T-helper 1 cell treated with Interleukin-12 subunit alpha and Interleukin-12 subunit beta and Interleukin-4 antibody, amounts not matched to agents 30 μg/mL and 1 μg/mL, for 36 hours (primary cell): ENCODE measurements around the gene ABHD11.

Experiments used
- H3K27ac Mint-ChIP-seq: one replicate; pipeline ENCODE4 v1.8.0; 2021; ENCODE audit warnings: mild to moderate bottlenecking, mixed read lengths
- H3K27me3 Mint-ChIP-seq: one replicate; pipeline ENCODE4 v1.8.0; 2021; ENCODE audit warnings: low read depth, mixed read lengths
- H3K36me3 Mint-ChIP-seq: one replicate; pipeline ENCODE4 v1.8.0; 2021; ENCODE audit warnings: low read depth, mixed read lengths
- H3K4me1 Mint-ChIP-seq: one replicate; pipeline ENCODE4 v1.8.0; 2021; ENCODE audit warnings: low read depth, mixed read lengths
- H3K4me3 Mint-ChIP-seq: one replicate; pipeline ENCODE4 v1.8.0; 2021; ENCODE audit warnings: mild to moderate bottlenecking, moderate library complexity, mixed read lengths
- H3K9me3 Mint-ChIP-seq: one replicate; pipeline ENCODE4 v1.8.0; 2021; ENCODE audit warnings: mixed read lengths

Gene ABHD11

DNA sequence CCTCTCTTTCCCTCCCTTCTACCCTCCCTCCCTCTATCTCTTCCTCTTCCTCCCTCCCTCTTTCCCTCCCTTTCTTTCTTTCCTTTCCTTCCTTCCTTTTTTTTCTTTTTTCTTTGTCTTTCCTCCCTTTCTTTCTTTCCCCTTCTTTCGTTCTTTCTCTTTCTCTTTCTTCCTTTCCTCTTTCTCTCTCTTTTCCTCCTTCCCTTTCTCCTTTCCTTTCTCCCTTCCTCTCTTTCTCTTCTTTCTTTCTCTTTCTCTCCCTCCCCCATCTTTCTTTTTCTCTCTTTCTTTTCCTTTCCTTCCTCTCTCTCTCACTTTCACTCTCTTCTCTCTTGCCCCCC lies 24.0 kb upstream of the ABHD11 start:
- no peaks in the 10 kb centered on the region for H3K36me3 Mint-ChIP-seq
- no peaks in the 10 kb centered on the region for H3K9me3 Mint-ChIP-seq
- no peak overlapping the region for H3K27ac Mint-ChIP-seq
- H3K4me3 Mint-ChIP-seq, result no peak overlapping the region
- H3K27me3 Mint-ChIP-seq, result peaks cover 3% of the 10 kb centered on the region
- no peaks in the 10 kb centered on the region for H3K4me1 Mint-ChIP-seq

DNA sequence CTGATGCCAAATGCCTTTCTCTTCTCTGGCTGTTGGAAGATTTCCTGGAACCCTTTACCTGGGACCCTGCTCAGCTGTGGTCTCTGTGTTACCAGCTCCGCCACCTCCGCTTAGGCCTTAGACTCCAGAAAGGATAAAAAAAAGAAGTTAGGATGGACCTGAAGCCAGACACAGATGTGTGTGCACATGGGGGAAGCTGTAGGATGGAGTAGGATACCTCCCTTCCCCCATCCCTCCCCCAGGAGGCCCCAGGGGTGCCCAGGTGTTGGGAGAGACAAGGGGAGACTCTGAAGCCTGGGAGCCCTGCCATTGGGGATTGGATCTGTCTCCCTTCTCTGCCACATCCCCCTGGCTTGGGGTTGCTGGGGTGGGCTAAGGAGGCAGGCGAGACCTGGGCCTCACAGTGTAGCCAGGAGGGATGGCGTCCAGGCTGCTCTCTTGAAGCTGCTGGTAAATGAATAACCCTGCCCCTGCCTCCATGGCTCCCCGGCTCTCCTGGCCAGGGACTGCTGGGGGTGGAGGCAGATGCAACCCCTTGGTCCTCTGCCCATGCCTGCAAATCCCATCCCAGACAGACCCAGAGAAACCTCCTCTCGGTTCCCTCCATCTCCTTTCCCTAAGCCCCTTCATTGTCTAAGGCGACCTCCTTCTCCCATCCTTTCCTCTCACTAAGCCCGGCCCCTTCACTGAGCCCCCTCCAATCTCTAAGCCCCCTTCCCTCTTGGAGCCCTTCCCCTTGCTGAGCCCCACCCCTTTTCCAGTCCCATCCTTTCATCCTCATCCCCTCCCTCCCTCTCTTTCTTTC lies 23.5 kb upstream of the ABHD11 start:
- Mint-ChIP-seq H3K27me3 (no peaks in the 10 kb centered on the region), H3K36me3 (no peaks in the 10 kb centered on the region), H3K4me1 (no peaks in the 10 kb centered on the region), H3K27ac (no peak overlapping the region), H3K4me3 (no peak overlapping the region), H3K9me3 (no peaks in the 10 kb centered on the region)

DNA sequence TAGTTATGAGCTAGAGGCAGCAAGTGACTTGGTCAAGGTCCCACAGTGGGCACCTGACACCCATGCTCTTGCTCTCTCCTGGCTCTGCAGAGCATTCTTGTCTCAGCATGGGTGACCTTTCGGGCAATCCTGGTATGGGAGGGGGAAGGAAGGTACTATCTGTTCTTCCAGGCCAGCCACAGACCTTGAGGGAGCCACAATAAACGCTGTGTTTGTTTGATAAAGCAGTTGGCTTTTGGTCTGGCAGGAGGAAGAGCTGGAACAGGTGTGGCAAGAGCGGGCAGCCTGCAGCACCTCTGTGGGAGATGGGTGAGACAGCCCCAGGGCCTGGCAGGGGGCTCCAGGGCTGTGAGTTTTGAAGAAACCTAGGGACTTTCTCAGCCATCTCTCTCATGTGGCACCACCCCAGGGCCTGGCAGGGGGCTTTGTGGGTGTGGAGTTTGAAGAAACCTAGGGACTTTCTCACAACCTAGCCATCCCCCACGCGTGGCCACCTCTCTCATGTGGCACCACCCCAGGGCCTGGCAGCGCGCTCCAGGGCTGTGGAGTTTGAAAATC lies 20.1 kb upstream of the ABHD11 start:
- no peak overlapping the region for H3K27ac Mint-ChIP-seq
- H3K9me3 Mint-ChIP-seq, result no peaks in the 10 kb centered on the region
- no peaks in the 10 kb centered on the region for H3K36me3 Mint-ChIP-seq
- H3K4me3 Mint-ChIP-seq, result no peak overlapping the region
- no peaks in the 10 kb centered on the region for H3K4me1 Mint-ChIP-seq
- H3K27me3 Mint-ChIP-seq, result no peaks in the 10 kb centered on the region

DNA sequence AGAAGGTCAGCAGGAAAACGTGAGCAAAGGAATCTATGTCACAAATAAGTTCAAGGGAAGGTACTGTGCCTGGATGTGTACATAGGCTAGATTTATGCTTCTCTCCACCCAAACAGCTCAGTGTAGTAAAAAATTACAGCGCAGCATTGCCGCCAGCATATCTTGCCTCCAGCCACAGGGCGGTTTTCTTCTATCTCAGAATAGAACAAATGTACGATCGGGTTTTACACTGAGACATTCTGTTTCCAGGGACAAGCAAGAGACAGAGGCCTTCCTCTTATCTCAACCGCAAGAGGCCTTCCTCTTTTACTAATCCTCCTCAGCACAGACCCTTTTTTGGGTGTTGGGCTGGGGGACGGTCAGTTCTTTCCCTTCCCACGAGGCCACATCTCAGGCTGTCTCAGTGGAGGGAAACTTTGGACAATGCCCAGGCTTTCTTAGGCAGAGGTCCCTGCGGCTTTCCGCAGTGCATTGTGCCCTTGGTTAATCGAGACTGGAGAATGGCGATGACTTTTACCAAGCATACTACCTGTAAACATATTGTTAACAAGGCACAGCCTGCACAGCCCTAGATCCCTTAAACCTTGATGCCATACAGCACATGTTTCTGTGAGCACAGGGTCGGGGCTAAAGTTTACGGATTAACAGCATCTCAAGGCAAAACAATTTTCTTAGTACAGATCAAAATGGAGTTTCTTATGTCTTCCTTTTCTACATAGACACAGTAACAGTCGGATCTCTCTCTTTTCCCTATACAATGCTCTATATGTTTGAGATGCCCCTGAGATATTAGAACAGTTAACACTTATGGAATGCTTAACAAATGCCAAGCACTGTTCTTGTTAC lies 11.6 kb upstream of the ABHD11 start:
- Mint-ChIP-seq H3K4me3 (no peak overlapping the region), H3K27ac (no peak overlapping the region), H3K36me3 (no peaks in the 10 kb centered on the region), H3K27me3 (peaks cover 10% of the 10 kb centered on the region), H3K4me1 (no peaks in the 10 kb centered on the region), H3K9me3 (no peaks in the 10 kb centered on the region)

DNA sequence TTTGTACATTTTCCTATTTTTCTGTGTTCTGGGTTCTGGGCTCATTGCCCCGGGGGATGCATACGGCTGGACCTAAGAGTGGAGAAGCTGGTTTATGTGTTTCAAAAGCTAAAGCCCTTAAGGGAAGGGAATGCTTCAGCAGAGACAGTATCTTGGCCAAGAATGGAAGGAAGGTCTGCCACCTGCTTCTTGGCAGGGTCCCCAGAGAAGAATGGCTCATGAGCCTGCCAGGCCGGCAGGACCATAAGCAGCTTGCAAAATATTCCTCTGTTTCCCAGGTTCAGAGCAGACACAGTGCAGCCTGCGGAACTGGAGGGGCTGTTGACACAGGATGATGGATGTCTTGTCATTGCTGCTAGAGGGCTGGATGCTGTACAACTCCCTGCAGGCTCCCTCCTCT lies 7.8 kb upstream of the ABHD11 start:
- Mint-ChIP-seq H3K4me1 (no peaks in the 10 kb centered on the region), H3K27me3 (peaks cover 10% of the 10 kb centered on the region), H3K27ac (no peak overlapping the region), H3K4me3 (no peak overlapping the region), H3K9me3 (no peaks in the 10 kb centered on the region), H3K36me3 (no peaks in the 10 kb centered on the region)

DNA sequence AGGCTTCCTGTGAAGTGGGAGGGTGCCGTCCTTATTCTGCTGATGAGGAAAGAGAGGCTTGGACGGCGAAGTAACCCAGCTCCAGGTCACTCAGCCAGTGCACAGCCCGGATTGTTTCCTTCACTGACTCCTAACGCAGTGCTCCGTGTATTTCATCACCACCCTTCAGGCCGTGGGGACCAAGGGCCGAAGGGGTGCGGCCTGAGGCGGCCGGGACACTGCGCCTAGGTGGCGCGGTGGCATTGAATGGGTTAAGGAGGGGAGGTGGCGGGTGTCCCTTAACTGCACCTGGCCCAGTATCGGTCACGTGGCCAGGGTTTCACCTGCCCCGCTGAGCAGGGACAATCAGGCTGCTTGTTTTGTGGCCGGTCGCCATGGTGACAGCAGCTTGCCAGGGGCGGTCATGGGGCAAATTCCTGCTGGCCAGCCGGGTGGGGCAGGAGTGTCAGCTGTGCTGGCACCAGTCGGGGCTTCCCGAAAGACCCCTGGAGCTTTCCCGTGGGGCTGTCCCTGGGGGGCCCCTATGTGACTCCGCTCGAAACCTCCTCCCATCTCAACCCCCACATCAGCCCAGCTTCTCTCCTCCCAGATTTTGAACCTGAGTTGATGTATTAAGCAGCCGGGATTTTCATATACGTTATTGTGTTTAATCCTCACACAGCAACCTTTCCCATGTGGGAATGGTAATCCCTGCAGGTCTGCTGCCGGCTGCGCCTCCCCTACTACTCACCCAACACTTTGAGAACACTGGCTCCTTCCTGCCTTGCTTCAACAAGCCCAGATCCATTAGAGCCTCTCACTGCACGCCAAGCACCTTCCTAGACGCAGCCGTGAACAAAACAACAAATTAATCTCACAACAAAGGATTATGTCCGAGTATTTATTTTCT lies 4.4 kb upstream of the ABHD11 start:
- H3K27me3 Mint-ChIP-seq, result no peaks in the 10 kb centered on the region
- H3K4me3 Mint-ChIP-seq, result no peak overlapping the region
- no peak overlapping the region for H3K27ac Mint-ChIP-seq
- H3K36me3 Mint-ChIP-seq, result no peaks in the 10 kb centered on the region
- H3K4me1 Mint-ChIP-seq, result peaks cover 4% of the 10 kb centered on the region
- H3K9me3 Mint-ChIP-seq, result no peaks in the 10 kb centered on the region

DNA sequence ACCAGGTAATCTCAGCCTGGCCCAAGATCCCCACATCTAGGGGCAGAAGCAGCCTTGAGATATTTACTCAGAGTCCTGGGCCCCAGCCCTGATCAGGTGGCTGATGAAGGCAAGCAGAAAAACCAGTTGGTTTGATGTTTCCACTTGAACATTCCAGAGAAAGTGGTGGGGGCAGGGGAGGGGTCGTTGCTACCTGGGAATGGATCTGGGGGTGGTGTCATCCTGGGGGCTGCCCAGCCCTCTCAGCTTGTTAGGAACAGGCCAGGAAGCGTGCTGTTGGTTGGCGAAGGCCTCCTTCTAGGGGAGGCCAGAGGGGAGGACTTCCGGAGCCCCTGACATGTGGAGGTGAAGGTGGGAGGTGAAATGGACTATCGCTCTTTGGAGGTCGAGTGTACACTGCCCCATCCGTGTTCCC lies 3.7 kb upstream of the ABHD11 start:
- Mint-ChIP-seq H3K36me3 (no peaks in the 10 kb centered on the region), H3K9me3 (no peaks in the 10 kb centered on the region), H3K4me3 (no peak overlapping the region), H3K27me3 (no peaks in the 10 kb centered on the region), H3K4me1 (peaks cover 6% of the 10 kb centered on the region), H3K27ac (no peak overlapping the region)

DNA sequence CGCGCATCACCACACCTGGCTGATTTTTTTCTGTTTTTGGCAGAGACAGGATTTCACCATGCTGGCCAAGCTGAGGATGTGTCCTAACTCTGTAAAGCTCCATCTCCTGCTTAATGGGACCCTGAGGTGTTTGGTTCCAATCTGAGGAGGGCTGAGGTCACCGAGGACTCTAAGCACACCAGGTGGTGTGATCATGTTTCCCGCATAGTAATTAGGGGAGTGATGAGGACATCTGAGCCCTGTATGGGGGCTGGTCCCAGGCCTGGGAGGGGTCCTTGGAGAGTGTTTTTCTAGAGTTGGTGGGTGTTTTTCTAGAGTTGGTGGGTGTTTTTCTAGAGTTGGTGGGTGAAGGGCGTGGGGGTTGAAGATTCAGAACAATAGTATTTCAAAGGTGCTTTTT lies 3.0 kb upstream of the ABHD11 start:
- no peak overlapping the region for H3K27ac Mint-ChIP-seq
- no peaks in the 10 kb centered on the region for H3K9me3 Mint-ChIP-seq
- no peak overlapping the region for H3K4me3 Mint-ChIP-seq
- peaks cover 8% of the 10 kb centered on the region for H3K4me1 Mint-ChIP-seq
- no peaks in the 10 kb centered on the region for H3K27me3 Mint-ChIP-seq
- no peaks in the 10 kb centered on the region for H3K36me3 Mint-ChIP-seq

DNA sequence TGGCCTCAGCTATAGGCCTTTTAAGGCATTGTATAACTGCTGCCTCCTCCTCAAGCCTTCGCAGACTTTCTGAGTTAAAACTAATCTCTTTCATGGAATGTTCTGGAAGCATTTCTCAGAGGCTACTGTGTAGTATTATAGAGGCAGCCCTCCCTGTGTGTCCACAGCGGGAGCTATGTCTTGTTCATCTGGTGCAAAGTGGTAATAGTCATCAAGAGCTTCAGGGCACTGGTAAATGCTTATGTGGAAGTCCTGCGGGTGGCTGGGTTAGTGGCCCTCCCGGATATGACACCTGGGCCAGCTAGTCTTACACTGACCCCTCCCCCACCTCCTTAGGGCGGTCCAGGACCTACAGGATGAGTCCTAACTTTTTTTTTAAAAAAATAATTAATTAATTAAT lies 2.2 kb upstream of the ABHD11 start:
- Mint-ChIP-seq H3K36me3 (peaks cover 3% of the 10 kb centered on the region), H3K4me1 (peaks cover 12% of the 10 kb centered on the region), H3K27ac (no peak overlapping the region), H3K27me3 (no peaks in the 10 kb centered on the region), H3K4me3 (no peak overlapping the region), H3K9me3 (no peaks in the 10 kb centered on the region)

DNA sequence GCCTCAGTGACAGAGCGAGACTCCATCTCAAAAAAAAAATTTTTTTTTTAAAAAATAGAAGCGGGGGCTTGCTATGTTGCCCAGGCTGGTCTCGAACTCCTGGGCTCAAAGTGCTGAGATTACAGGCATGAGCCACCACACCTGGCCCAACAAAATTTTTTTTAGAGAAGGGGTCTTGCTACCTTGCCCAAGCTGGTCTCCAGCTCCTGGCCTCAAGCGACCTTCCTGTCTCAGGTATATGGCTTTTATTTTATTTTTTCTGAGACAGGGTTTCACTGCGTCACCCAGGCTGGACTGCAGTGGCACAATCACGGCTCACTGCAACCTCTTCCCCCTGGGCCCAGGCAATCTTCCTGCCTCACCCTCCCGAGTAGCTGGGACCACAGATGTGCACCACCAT lies 1.6 kb upstream of the ABHD11 start:
- Mint-ChIP-seq H3K9me3 (no peaks in the 10 kb centered on the region), H3K4me3 (no peak overlapping the region), H3K36me3 (peaks cover 3% of the 10 kb centered on the region), H3K27me3 (no peaks in the 10 kb centered on the region), H3K4me1 (peaks cover 12% of the 10 kb centered on the region), H3K27ac (no peak overlapping the region)

DNA sequence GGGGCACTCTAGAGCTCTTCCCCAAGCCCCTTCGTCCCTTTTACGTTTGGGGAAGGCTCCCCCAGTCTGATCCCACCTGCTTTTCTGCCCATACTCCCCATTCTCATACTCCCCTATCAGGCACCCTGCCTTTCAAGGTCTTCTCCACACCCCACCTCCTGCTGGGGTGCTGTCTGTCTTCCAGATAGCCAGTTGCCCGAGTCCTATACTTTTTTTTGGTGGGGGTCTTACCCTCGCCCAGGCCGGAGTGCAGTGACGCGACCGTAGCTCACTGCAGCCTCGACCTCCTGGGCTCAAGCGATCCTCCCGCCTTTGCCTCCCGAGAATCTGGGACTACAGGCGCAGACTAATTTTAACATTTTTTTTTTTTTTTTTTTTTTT lies 775 bp upstream of the ABHD11 start:
- Mint-ChIP-seq H3K36me3 (peaks cover 3% of the 10 kb centered on the region), H3K27me3 (no peaks in the 10 kb centered on the region), H3K4me1 (peaks cover 15% of the 10 kb centered on the region), H3K4me3 (peak overlapping the region; percentile 95), H3K9me3 (no peaks in the 10 kb centered on the region), H3K27ac (peak overlapping the region; percentile 74)

DNA sequence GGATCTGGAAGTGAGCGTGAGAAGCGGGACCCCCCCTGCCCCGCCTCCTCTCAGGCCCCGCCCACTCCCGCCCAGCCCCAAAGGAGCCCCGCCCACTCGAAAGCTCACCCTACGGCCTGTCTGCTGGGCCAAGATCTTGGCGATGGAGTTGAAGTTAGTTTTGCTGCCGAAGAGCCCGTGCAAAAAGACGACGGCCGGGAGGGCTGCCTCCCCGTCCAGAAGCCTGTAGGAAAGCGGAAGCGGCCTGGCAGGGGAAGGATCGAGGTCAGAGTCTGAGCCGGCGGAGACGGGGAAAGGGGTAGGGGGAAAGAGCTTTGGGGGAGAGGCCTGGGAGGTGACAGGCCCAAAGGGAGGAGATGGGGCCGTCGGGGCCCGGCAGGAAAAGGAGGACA lies 386 bp downstream of the ABHD11 start:
- H3K27me3 Mint-ChIP-seq, result no peaks in the 10 kb centered on the region
- peak overlapping the region; percentile 95 for H3K4me3 Mint-ChIP-seq
- peaks cover 15% of the 10 kb centered on the region for H3K4me1 Mint-ChIP-seq
- peaks cover 3% of the 10 kb centered on the region for H3K36me3 Mint-ChIP-seq
- no peaks in the 10 kb centered on the region for H3K9me3 Mint-ChIP-seq
- peak overlapping the region; percentile 96 for H3K27ac Mint-ChIP-seq

DNA sequence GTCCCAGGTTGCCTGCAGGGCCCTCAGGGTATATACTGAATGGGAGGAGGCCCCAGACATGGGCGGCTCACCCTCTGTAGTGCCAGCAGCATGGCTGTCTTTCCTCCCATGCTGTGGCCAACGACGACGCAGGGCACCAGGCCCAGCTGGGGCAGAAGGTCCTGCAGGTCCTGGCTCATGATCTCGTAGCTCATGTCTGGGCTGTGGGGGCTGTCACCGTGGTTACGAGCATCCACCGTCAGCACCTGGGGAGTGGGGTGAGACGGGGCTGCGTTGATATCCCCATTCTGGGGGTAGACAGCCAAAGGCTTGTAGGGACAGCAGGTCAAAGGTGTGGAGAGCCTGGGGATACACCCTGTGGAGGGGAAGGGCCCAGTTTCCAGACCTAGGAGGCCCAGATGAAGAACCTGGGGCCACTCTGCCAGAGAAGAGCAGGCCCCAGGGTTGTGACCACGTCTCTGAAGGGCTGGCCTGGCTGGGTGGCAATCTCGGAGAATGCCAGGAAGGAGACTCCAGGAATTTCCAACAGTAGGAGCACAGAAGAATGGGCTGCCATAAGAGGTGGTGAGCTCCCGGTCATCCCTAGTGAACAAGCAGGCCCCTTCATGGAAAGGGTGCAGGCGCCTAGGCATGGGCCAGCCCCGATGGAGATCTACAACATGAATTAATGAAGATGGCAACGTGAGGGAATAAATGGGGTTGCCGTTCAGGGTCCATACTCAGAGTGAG lies 947 bp downstream of the ABHD11 start:
- peak overlapping the region; percentile 95 for H3K4me3 Mint-ChIP-seq
- H3K36me3 Mint-ChIP-seq, result peaks cover 3% of the 10 kb centered on the region
- no peaks in the 10 kb centered on the region for H3K9me3 Mint-ChIP-seq
- H3K27me3 Mint-ChIP-seq, result no peaks in the 10 kb centered on the region
- peaks cover 15% of the 10 kb centered on the region for H3K4me1 Mint-ChIP-seq
- peak overlapping the region; percentile 96 for H3K27ac Mint-ChIP-seq

DNA sequence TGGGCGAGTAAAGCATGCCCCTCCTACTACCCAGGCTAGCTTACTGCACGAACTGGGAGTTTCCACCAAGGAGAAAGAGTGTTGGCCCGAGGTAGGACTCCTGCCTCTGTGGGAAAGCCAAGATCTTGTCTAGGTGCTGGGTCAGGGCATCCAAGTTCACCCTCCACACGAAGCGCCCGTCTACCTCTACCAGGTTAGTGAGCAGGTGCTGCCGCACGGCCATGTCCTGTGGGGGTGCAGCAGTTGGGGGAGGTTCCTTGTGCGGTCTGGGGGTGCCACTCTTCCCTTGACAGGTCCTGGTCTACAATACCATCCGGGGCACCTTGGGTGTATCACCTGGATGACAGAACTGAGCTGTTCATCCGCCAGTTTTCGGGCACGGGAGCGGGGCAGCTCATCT lies 1.7 kb downstream of the ABHD11 start:
- Mint-ChIP-seq H3K36me3 (peaks cover 3% of the 10 kb centered on the region), H3K4me3 (peak overlapping the region; percentile 95), H3K27ac (no peak overlapping the region), H3K4me1 (peaks cover 15% of the 10 kb centered on the region), H3K9me3 (no peaks in the 10 kb centered on the region), H3K27me3 (no peaks in the 10 kb centered on the region)
